ENCODE measurements around the gene THTPA. TPM values are rescaled to one million over a fixed set of nuclear protein-coding genes. Genes with fewer than 3 reads are reported as not detected.

THTPA gene
- total and polyA plus RNA-seq, 2 of the 13 experiments (the other 11 are each of a cell fraction or from before 2014, with no cell fraction given) = 7.4 to 8.7 TPM

GRCh38 chr14:23567186-23568020 is 11.3 kb downstream of the THTPA start, which contains the start of gene AP1G2 (continued):
- peak; percentile 98 for TF ChIP-seq KLF6 (CRISPR knock-in tag; IDR thresholded peaks at IDR 0.05)
- TF ChIP-seq, protein P1, sequence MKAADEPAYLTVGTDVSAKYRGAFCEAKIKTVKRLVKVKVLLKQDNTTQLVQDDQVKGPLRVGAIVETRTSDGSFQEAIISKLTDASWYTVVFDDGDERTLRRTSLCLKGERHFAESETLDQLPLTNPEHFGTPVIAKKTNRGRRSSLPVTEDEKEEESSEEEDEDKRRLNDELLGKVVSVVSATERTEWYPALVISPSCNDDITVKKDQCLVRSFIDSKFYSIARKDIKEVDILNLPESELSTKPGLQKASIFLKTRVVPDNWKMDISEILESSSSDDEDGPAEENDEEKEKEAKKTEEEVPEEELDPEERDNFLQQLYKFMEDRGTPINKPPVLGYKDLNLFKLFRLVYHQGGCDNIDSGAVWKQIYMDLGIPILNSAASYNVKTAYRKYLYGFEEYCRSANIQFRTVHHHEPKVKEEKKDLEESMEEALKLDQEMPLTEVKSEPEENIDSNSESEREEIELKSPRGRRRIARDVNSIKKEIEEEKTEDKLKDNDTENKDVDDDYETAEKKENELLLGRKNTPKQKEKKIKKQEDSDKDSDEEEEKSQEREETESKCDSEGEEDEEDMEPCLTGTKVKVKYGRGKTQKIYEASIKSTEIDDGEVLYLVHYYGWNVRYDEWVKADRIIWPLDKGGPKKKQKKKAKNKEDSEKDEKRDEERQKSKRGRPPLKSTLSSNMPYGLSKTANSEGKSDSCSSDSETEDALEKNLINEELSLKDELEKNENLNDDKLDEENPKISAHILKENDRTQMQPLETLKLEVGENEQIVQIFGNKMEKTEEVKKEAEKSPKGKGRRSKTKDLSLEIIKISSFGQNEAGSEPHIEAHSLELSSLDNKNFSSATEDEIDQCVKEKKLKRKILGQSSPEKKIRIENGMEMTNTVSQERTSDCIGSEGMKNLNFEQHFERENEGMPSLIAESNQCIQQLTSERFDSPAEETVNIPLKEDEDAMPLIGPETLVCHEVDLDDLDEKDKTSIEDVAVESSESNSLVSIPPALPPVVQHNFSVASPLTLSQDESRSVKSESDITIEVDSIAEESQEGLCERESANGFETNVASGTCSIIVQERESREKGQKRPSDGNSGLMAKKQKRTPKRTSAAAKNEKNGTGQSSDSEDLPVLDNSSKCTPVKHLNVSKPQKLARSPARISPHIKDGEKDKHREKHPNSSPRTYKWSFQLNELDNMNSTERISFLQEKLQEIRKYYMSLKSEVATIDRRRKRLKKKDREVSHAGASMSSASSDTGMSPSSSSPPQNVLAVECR (CRISPR knock-in tag; IDR thresholded peaks at IDR 0.05; ENCODE audit: borderline replicate concordance) = peak; percentile 94
- TF ChIP-seq SRSF9 (IDR thresholded peaks at IDR 0.05; ENCODE audit: borderline replicate concordance, insufficient read depth, low read depth, low read length, poor library complexity, severe bottlenecking) = no peak
- TF ChIP-seq SMC3 (IDR thresholded peaks at IDR 0.05; ENCODE audit: low read length) = no peak
- TF ChIP-seq NR2C2 (CRISPR knock-in tag; IDR thresholded peaks at IDR 0.05; ENCODE audit: borderline replicate concordance) = peak; percentile 83
- TF ChIP-seq MYC (CRISPR knock-in tag; IDR thresholded peaks at IDR 0.05; ENCODE audit: borderline replicate concordance) = peak; percentile 74
- TF ChIP-seq TOE1 (CRISPR knock-in tag; IDR thresholded peaks at IDR 0.05) = peak; percentile 93
- no peak; the same call in 1 of the 2 replicates for TF ChIP-seq SNAPC4 (CRISPR knock-in tag; IDR thresholded peaks at IDR 0.05)
- peak; percentile 74 for TF ChIP-seq ZNF280B (CRISPR knock-in tag; IDR thresholded peaks at IDR 0.05; ENCODE audit: borderline replicate concordance)
- peak; percentile 68; the same call in 1 of the 2 replicates for TF ChIP-seq EEA1 (CRISPR knock-in tag; IDR thresholded peaks at IDR 0.05; ENCODE audit: borderline replicate concordance)
- TF ChIP-seq ZSCAN12 (CRISPR knock-in tag; IDR thresholded peaks at IDR 0.05) = peak; percentile 82
- TF ChIP-seq ZNF451 (CRISPR knock-in tag; IDR thresholded peaks at IDR 0.05) = peak; percentile 96
- TF ChIP-seq TAF15 (IDR thresholded peaks at IDR 0.05; ENCODE audit: low read depth, low read length, poor library complexity, severe bottlenecking) = peak; percentile 97
- TF ChIP-seq MAZ (IDR thresholded peaks at IDR 0.05; ENCODE audit: borderline replicate concordance, low read depth, low read length) = peak; percentile 98
- peak; percentile 96 for TF ChIP-seq MAZ (CRISPR knock-in tag; IDR thresholded peaks at IDR 0.05; ENCODE audit: low read depth)
- TF ChIP-seq LCORL (IDR thresholded peaks at IDR 0.05) = 0 out of 2 replicates have a peak, but pooled peaks have one; percentile 43
- peak; percentile 88 for TF ChIP-seq LCORL (CRISPR knock-in tag; IDR thresholded peaks at IDR 0.05)
- TF ChIP-seq ZNF326 (CRISPR knock-in tag; IDR thresholded peaks at IDR 0.05; ENCODE audit: borderline replicate concordance) = peak; percentile 86; the same call in 1 of the 2 replicates

Measured in HepG2 (cell line).